OCI-LY1 (cell line): ENCODE results near the gene MECP2.

Experiments used
- EZH2 ChIP-seq: fragments of 200-600 bp; sonication (generic), shearing (Covaris generic); IDR thresholded peaks from 2 replicates; pipeline ENCODE4 v1.8.0; 2017; ENCODE audit warnings: borderline replicate concordance, mixed run types, mild to moderate bottlenecking, antibody characterized with exemption, low read length, moderate library complexity, mixed read lengths
- TF ChIP-seq, protein P1 (sequence below): fragments of 200-600 bp; sonication (generic), shearing (Covaris generic); IDR thresholded peaks from 2 replicates; pipeline ENCODE4 v1.5.1; 2017; ENCODE audit warnings: mild to moderate bottlenecking, antibody characterized with exemption, low read length, moderate library complexity, mixed read lengths

DNA sequence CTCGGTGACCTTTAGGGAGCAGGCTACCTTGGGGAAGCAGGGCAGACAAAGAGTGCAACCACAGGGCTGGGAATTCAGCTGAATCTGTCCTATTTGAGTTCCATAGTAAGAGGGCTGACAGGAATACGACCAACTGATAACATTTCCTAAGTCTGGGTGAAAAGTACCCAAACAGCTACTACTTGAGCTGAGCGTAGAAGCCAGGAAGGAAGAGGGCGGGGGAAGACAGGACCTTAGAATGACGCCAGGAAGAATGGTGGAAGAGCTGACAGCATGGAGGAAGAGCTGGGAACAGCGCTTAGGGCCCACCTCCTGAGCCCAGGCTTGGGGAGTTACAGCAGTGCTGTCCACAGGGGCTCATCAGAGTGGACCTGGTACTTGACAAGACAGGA, 14.4 kb downstream of the MECP2 start:
- TF ChIP-seq, protein P1, sequence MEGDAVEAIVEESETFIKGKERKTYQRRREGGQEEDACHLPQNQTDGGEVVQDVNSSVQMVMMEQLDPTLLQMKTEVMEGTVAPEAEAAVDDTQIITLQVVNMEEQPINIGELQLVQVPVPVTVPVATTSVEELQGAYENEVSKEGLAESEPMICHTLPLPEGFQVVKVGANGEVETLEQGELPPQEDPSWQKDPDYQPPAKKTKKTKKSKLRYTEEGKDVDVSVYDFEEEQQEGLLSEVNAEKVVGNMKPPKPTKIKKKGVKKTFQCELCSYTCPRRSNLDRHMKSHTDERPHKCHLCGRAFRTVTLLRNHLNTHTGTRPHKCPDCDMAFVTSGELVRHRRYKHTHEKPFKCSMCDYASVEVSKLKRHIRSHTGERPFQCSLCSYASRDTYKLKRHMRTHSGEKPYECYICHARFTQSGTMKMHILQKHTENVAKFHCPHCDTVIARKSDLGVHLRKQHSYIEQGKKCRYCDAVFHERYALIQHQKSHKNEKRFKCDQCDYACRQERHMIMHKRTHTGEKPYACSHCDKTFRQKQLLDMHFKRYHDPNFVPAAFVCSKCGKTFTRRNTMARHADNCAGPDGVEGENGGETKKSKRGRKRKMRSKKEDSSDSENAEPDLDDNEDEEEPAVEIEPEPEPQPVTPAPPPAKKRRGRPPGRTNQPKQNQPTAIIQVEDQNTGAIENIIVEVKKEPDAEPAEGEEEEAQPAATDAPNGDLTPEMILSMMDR, result no peak
- TF ChIP-seq EZH2, result no peak
